Measurements from ENCODE around the gene MIF4GD. TPM values are rescaled to one million over a fixed set of nuclear protein-coding genes. Genes with fewer than 3 reads are reported as not detected.

The MIF4GD gene
- total and polyA plus RNA-seq, 9 of the 15 experiments (the other 6 are each of a cell fraction or from before 2014, with no cell fraction given), result 11.8 to 63.8 (median 28.1) TPM

- peak in 1 of 2 experiments; percentile 59; a peak in 1 of 4 replicates for TF ChIP-seq ZMIZ1 (IDR thresholded peaks at IDR 0.05; ENCODE audit: low read depth in 2 of 2, low read length in 2 of 2)
- TF ChIP-seq ZNF146 (CRISPR knock-in tag; IDR thresholded peaks at IDR 0.05; ENCODE audit: unreplicated experiment), result no peak
- TF ChIP-seq HDAC6 (IDR thresholded peaks at IDR 0.05; ENCODE audit: low read depth, low read length), result no peak
- peak; percentile 20; the same call in 1 of the 2 replicates for TF ChIP-seq TARDBP (IDR thresholded peaks at IDR 0.05)
- TF ChIP-seq CREM (IDR thresholded peaks at IDR 0.05; ENCODE audit: low read depth), result peak; percentile 88
- peak in 1 of 2 experiments; percentile 60; a peak in 1 of 4 replicates for TF ChIP-seq KDM4B (IDR thresholded peaks at IDR 0.05; ENCODE audit: borderline replicate concordance in 2 of 2, low read depth in 1 of 2)
- TF ChIP-seq CBX8 (IDR thresholded peaks at IDR 0.05; ENCODE audit: borderline replicate concordance, extremely low read depth, low read depth, low read length, poor library complexity, severe bottlenecking), result no peak
- TF ChIP-seq EP400 (IDR thresholded peaks at IDR 0.05), result peak; percentile 94
- TF ChIP-seq ZNF121 (CRISPR knock-in tag; conservative IDR thresholded peaks at IDR 0.05), result no peak
- no peak for TF ChIP-seq ZFP91 (CRISPR knock-in tag; IDR thresholded peaks at IDR 0.05)
- TF ChIP-seq ZNF778 (CRISPR knock-in tag; IDR thresholded peaks at IDR 0.05), result no peak
- TF ChIP-seq HMGXB4 (CRISPR knock-in tag; IDR thresholded peaks at IDR 0.05), result peak; percentile 23; the same call in 1 of the 2 replicates
- TF ChIP-seq ZNF592 (IDR thresholded peaks at IDR 0.05), result no peak
- TF ChIP-seq ZBTB8A (IDR thresholded peaks at IDR 0.05; ENCODE audit: partially characterized antibody), result no peak
These were observed 9.5 kb downstream of the MIF4GD start, which contains the start of the genes GGA3 and MRPS7 (continued) for GRCh38 chr17:75261336-75262111.

All from K562 (cell line).